Lower lobe of right lung (tissue), 2 donors: ENCODE data around the gene LPP. TPM values are rescaled to one million over a fixed set of nuclear protein-coding genes. Genes with fewer than 3 reads are reported as not detected.
A peak's percentile ranks its signal among the peaks of the same experiment; 100 is the strongest.

Source experiments
- ATAC-seq, 2 donors: fragments of 200-7000 bp; cut with Tn5 transposase; one replicate each; pipeline ENCODE4 v1.9.1; 2020 to 2022; ENCODE audit warnings: mild to moderate bottlenecking in 2 of 2, moderate library complexity in 2 of 2
- DNase-seq: peaks from one replicate; pipeline ENCODE4 v3.0.0-alpha.2; 2020
- H3K27ac ChIP-seq: fragments of 200-600 bp; one replicate; pipeline ENCODE4 v1.8.0; 2022
- H3K27me3 ChIP-seq: fragments of 200-600 bp; one replicate; pipeline ENCODE4 v1.8.0; 2022; ENCODE audit warnings: low read depth
- H3K36me3 ChIP-seq: fragments of 200-600 bp; one replicate; pipeline ENCODE4 v1.8.0; 2022; ENCODE audit warnings: mild to moderate bottlenecking
- H3K4me1 ChIP-seq: fragments of 200-600 bp; one replicate; pipeline ENCODE4 v1.8.0; 2022
- H3K4me3 ChIP-seq: fragments of 200-600 bp; one replicate; pipeline ENCODE4 v1.8.0; 2022; ENCODE audit warnings: mild to moderate bottlenecking
- H3K9me3 ChIP-seq: fragments of 200-600 bp; one replicate; pipeline ENCODE4 v1.8.0; 2022
- intact Hi-C: fragments of 100-400 bp; cut with DNase I; formaldehyde crosslinking; loops from one replicate; pipeline ENCODE4 v1.11.0; 2022
- total RNA-seq: library from RNA; stranded (reverse); fragmentation: NEBNext Ultra II Directional; extraction: Animal tissue kit (Norgen Biotek cat#: 25700); gene quantifications from one replicate; pipeline ENCODE4 v1.2.1, GENCODE V29; 2021
- TF ChIP-seq, protein P1 (sequence below): fragments of 200-600 bp; IDR thresholded peaks from one replicate; pipeline ENCODE4 v1.8.0; 2022; ENCODE audit warnings: antibody characterized with exemption, mild to moderate bottlenecking
- donor health status: DM: no; HTN: yes; CAD: no; lungs with severe emphysema.

The LPP gene
- total RNA-seq, 1 donor from 2014 or later, result 180 TPM

DNA sequence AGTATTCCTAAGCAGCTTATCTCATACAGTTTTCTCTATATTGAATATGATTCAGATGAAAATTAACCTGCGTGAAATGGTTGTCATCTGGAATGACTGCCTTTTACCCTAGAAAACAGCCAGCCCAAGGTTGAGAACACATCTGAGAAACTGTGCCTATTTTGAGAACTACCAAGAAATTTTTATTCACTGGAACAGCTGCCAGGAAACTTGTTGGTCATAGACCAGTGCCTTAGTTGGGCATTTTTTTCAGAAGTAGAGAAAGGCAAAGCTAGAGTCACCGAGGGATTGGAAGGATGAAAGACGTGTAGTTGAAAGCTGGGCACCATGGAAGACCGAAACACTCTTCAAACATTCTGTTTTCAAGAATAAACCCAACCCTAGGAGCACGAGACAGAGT is 277.1 kb downstream of the LPP start:
- H3K9me3 ChIP-seq, result no peaks in the 10 kb centered on the region
- no peak overlapping the region for H3K4me3 ChIP-seq
- H3K36me3 ChIP-seq, result no peaks in the 10 kb centered on the region
- H3K4me1 ChIP-seq, result peaks cover 23% of the 10 kb centered on the region
- DNase-seq (no peak), ATAC-seq (no peak)
- intact Hi-C loops, result no loop called here
- TF ChIP-seq, protein P1, sequence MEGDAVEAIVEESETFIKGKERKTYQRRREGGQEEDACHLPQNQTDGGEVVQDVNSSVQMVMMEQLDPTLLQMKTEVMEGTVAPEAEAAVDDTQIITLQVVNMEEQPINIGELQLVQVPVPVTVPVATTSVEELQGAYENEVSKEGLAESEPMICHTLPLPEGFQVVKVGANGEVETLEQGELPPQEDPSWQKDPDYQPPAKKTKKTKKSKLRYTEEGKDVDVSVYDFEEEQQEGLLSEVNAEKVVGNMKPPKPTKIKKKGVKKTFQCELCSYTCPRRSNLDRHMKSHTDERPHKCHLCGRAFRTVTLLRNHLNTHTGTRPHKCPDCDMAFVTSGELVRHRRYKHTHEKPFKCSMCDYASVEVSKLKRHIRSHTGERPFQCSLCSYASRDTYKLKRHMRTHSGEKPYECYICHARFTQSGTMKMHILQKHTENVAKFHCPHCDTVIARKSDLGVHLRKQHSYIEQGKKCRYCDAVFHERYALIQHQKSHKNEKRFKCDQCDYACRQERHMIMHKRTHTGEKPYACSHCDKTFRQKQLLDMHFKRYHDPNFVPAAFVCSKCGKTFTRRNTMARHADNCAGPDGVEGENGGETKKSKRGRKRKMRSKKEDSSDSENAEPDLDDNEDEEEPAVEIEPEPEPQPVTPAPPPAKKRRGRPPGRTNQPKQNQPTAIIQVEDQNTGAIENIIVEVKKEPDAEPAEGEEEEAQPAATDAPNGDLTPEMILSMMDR, result no peak
- no peaks in the 10 kb centered on the region for H3K27me3 ChIP-seq
- H3K27ac ChIP-seq, result peak overlapping the region; percentile 14

DNA sequence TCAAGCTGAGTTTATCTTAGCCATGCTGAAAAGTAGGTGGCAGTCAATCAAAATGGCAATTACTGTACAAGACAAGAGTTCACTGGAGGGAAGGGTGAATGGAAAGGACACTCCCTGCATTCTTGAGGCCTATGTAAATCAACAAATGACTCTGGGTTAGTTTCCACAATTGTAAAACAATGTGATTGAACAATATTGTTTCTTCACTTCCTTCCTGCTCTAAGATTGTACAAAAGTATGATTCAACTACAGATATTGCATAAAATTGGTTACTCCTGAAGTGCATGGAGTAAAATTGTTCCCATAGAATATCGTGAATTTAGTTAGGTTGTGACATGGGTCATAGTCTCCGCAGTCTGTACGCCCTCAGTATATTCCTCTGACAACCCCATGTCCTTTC is 277.6 kb downstream of the LPP start:
- Histone ChIP-seq H3K36me3 (no peaks in the 10 kb centered on the region), H3K27me3 (no peaks in the 10 kb centered on the region), H3K27ac (peak overlapping the region; percentile 14), H3K9me3 (no peaks in the 10 kb centered on the region), H3K4me1 (peaks cover 23% of the 10 kb centered on the region), H3K4me3 (no peak overlapping the region)
- TF ChIP-seq, protein P1, result no peak
- ATAC-seq (peak; percentile 72 to 84), DNase-seq (no peak)
- intact Hi-C loops, result no loop called here

DNA sequence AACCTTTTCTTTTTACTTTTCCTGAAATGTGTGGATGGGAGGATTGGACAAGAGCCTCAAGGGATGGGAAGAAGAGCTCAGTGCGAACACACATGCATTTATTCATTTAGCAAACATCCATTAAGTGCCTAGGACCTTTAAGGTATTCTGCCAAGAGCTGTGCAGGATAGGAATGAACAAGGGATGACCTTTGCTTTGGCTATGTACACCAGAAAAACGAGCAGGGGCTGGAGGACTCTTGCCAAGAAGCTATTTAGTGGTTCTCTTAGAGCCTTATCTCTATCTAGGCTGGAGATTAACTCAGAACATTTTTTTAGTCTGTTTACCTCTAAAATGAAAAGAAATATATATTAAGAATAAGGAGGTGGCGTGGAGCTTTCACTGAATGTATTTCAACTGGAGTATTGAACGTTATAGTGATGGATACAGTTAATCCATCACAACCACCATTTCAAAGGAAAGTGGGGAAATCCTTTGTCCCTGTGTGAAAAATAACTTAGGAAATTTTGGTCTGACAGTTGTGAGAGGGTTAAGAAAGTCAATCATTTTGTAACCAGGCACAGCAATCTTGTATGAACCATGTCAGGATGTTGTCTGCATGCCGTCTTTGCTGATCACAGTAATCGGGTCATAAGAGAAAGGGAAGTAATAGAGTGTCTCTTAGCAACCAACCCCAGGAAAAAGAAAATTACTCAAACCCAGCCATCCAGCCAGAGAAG is 279.0 kb downstream of the LPP start:
- no peak for DNase-seq
- Histone ChIP-seq H3K4me3 (no peak overlapping the region), H3K36me3 (no peaks in the 10 kb centered on the region), H3K27me3 (no peaks in the 10 kb centered on the region), H3K27ac (peak overlapping the region; percentile 48), H3K4me1 (peaks cover 23% of the 10 kb centered on the region), H3K9me3 (no peaks in the 10 kb centered on the region)
- ATAC-seq, result peak; percentile 75 to 76
- TF ChIP-seq, protein P1, result no peak
- intact Hi-C loops, result no loop called here

DNA sequence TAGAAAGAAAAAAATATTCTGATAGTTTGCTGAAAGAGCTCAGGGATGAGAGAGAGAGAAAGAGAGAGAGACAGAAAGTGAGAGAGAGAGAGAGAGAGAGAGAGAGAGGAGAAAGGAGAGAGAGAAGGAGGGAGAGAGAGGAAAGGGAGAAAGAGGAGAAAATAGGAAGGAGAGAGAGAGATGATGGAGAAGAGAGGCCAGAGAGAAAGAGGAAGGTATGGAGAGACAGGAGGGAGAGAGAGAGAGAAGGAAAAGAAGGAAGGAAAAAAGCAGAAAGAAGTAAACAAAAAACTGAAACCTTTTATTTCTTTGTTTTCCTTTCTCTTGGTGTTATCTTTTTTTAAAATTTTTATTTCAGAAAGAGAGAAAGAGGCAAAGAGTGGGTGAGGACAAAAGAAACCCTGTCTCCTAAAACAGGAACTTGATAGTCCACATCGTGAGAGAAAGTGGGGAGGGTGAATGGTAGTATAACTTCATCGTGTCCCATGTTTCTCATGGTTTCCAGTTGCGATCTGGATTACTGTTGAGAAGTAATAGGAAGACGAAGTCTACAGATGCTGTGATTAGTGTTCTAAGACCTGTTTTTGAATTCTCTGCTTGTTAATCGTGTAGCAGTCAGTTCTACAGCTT is 279.7 kb downstream of the LPP start:
- intact Hi-C loops, result no loop called here

DNA sequence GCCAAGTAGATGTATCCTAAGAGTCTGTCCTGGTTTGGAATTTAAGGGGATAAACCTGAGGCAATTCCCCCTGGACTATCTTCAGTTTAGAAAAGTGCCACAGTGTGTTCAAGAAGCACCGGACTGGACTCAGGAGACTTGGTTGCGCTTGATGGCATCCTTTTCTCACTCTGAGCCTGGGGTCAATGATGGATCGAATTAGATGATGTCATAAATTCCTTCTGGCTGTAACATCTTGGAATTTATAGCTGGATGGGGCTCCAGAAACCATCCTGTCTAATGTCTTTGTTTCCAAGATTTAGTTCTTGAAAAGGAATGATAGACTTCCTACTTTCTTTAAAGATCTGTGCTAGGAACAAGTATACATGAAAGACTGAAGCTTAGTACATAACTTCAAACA is 280.6 kb downstream of the LPP start:
- peaks cover 35% of the 10 kb centered on the region for H3K4me1 ChIP-seq
- intact Hi-C loops, result no loop called here
- TF ChIP-seq, protein P1, result no peak

More for the DNA sequence above, 279.7 kb downstream of the LPP start:
- Histone ChIP-seq H3K27me3 (no peaks in the 10 kb centered on the region), H3K4me1 (peaks cover 25% of the 10 kb centered on the region), H3K4me3 (no peak overlapping the region), H3K9me3 (no peaks in the 10 kb centered on the region), H3K27ac (peak overlapping the region; percentile 48), H3K36me3 (no peaks in the 10 kb centered on the region)
- ATAC-seq, result peak in 1 of 2 donors; percentile 7
- TF ChIP-seq, protein P1, result no peak
- DNase-seq, result no peak

More for the DNA sequence above, 280.6 kb downstream of the LPP start:
- no peaks in the 10 kb centered on the region for H3K9me3 ChIP-seq
- no peak overlapping the region for H3K4me3 ChIP-seq
- no peak for ATAC-seq
- no peak for DNase-seq
- H3K36me3 ChIP-seq, result no peaks in the 10 kb centered on the region
- no peaks in the 10 kb centered on the region for H3K27me3 ChIP-seq
- H3K27ac ChIP-seq, result no peak overlapping the region
